ENCODE data around the gene RAB40C. TPM values are rescaled to one million over a fixed set of nuclear protein-coding genes. Genes with fewer than 3 reads are reported as not detected.

RAB40C gene
- total and polyA plus RNA-seq, 9 of the 15 experiments (the other 6 are each of a cell fraction or from before 2014, with no cell fraction given), result 0.17 to 23.4 (median 8.7) TPM

- TF ChIP-seq ELK1 (CRISPR knock-in tag; IDR thresholded peaks at IDR 0.05), result 0 out of 2 replicates have a peak, but pooled peaks have one; percentile 25
These were observed 77.4 kb downstream of the RAB40C start (continued) for GRCh38 chr16:667113-667779.

GRCh38 chr16:667780-668518, 78.1 kb downstream of the RAB40C start, which contains the start of gene RHOT2:
RHOT2 (plus strand) TSS chr16:668132; CDS start chr16:668200, 68 bp downstream.
- FAIRE-seq (peak; percentile 82), ATAC-seq (peak; percentile 98), DNase-seq (ENCODE audit: extremely low read depth in 1 of 4, low spot score in 3 of 4) (peak; percentile 87 to 96 (median 88))
- H3K4me3 ChIP-seq, result peak within 1 kb of the TSS; percentile 99
- no peaks in the 10 kb centered on the region for H3K27me3 ChIP-seq (ENCODE audit: control insufficient read depth in 2 of 2, insufficient read depth in 2 of 2, low read length in 2 of 2)
- intact Hi-C loops (cut with micrococcal nuclease) (loop anchor here (5.0 to 10.0 kb wide), 2 partner anchors 91 to 273 kb away; partner anchors contain the start of gene NME4), in situ Hi-C loops (cut with MboI) (loop anchor here (5.0 kb wide), 1 partner anchor 91 kb away; no protein-coding TSS in a partner anchor)
- ChIA-PET POLR2A (interaction anchor here (0.6 to 0.8 kb wide), 3 partner anchors 10 to 624 kb away, joined by 3 read pairs; partner anchors contain the start of gene METTL26), CTCF (ENCODE audit: low intra/inter-chr PET ratio) (interaction anchor here (1.5 kb wide), 1 partner anchor 32 kb away, joined by 7 read pairs; the partner anchor contains the start of gene METTL26)
- no peaks in the 10 kb centered on the region for H4K20me1 ChIP-seq (replicated peaks; ENCODE audit: control insufficient read depth, insufficient read depth, low read length)
- H3K4me2 ChIP-seq (ENCODE audit: insufficient read depth, low read length), result peak within 1 kb of the TSS; percentile 80
- peaks cover 11 to 91% of the 10 kb centered on the region in 2 experiments; a peak in 4 of 5 replicates for H3K4me1 ChIP-seq (replicated peaks in 1 of 2; ENCODE audit: control insufficient read depth in 2 of 2, insufficient read depth in 2 of 2, low read length in 2 of 2)
- WGBS (ENCODE audit: insufficient coverage, low coverage, missing lambda C conversion rate), result under 1% methylated on average over 60 of the region's 78 CpGs
- H3K27ac ChIP-seq (ENCODE audit: extremely low read depth, low read depth, low read length), result peak within 1 kb of the TSS; percentile 86
- no peaks in the 10 kb centered on the region for H3K9me1 ChIP-seq (ENCODE audit: control insufficient read depth, insufficient read depth, low read length)
- H3K36me3 ChIP-seq (ENCODE audit: control insufficient read depth, insufficient read depth, low read length), result peaks cover 41% of the 10 kb centered on the region
- H3K79me2 ChIP-seq (ENCODE audit: control insufficient read depth, insufficient read depth, low read length), result peaks cover 25% of the 10 kb centered on the region
- no peaks in the 10 kb centered on the region for H3K9me3 ChIP-seq (replicated peaks; ENCODE audit: control insufficient read depth, insufficient read depth, low read depth, low read length)
- H3K9ac ChIP-seq (ENCODE audit: insufficient read depth in 1 of 2, low read depth in 2 of 2, low read length in 2 of 2), result peak within 1 kb of the TSS; percentile 88 to 98
- BruUV-seq (replicated peaks), result no TSS peak
- peak within 1 kb of the TSS; percentile 91 for H2AFZ ChIP-seq (ENCODE audit: low read depth, low read length)
- TF ChIP-seq RHOXF2B (CRISPR knock-in tag; conservative IDR thresholded peaks at IDR 0.05) (no peak), TRIM24 (IDR thresholded peaks at IDR 0.05) (peak in 1 of 2 experiments; percentile 40; a peak in 1 of 4 replicates), GTF3C2 (IDR thresholded peaks at IDR 0.05; ENCODE audit: borderline replicate concordance, extremely low read depth, insufficient read length) (no peak), ZNF324 (CRISPR knock-in tag; IDR thresholded peaks at IDR 0.05) (no peak), MAZ (CRISPR knock-in tag; conservative IDR thresholded peaks at IDR 0.05 in 1 of 2, IDR thresholded peaks at IDR 0.05 in 1 of 2) (peak; percentile 99), MTF1 (CRISPR knock-in tag; IDR thresholded peaks at IDR 0.05; ENCODE audit: borderline replicate concordance) (no peak), POU5F1 (IDR thresholded peaks at IDR 0.05; ENCODE audit: borderline replicate concordance, low read depth, low read length, partially characterized antibody) (no peak), ZNF224 (CRISPR knock-in tag; IDR thresholded peaks at IDR 0.05) (no peak), TFAP4 (CRISPR knock-in tag; IDR thresholded peaks at IDR 0.05; ENCODE audit: borderline replicate concordance) (peak; percentile 68), SMARCA4 (IDR thresholded peaks at IDR 0.05) (no peak), SMAD4 (CRISPR knock-in tag; conservative IDR thresholded peaks at IDR 0.05) (peak; percentile 85), SMAD1 (IDR thresholded peaks at IDR 0.05; ENCODE audit: low read depth, low read length, partially characterized antibody) (peak; percentile 53)
